BLaER1 (cell line): Measurements from ENCODE around the gene TAOK1.

Experiments
- H3K27ac ChIP-seq: shearing (Covaris generic); formaldehyde crosslinking; 2 replicates; pipeline ENCODE4 v1.8.1; 2022
- H3K27me3 ChIP-seq: shearing (Covaris generic); formaldehyde crosslinking; 2 replicates; pipeline ENCODE4 v1.8.1; 2022
- H3K36me3 ChIP-seq: shearing (Covaris generic); formaldehyde crosslinking; 2 replicates; pipeline ENCODE4 v1.8.1; 2022
- H3K4me1 ChIP-seq: shearing (Covaris generic); formaldehyde crosslinking; 2 replicates; pipeline ENCODE4 v1.8.1; 2022
- H3K4me2 ChIP-seq: shearing (Covaris generic); formaldehyde crosslinking; 2 replicates; pipeline ENCODE4 v1.8.1; 2022
- H3K4me3 ChIP-seq: shearing (Covaris generic); formaldehyde crosslinking; 2 replicates; pipeline ENCODE4 v1.8.1; 2022
- H3K9ac ChIP-seq: shearing (Covaris generic); formaldehyde crosslinking; 2 replicates; pipeline ENCODE4 v1.8.1; 2022
- H3K9me3 ChIP-seq: shearing (Covaris generic); formaldehyde crosslinking; 2 replicates; pipeline ENCODE4 v1.8.1; 2022
- H4K20me1 ChIP-seq: shearing (Covaris generic); formaldehyde crosslinking; 2 replicates; pipeline ENCODE4 v1.8.1; 2022
- Cebpa-rat ChIP-seq: shearing (Covaris generic); IDR thresholded peaks from 2 replicates; pipeline ENCODE4 v1.8.1; 2022

The TAOK1 gene

DNA sequence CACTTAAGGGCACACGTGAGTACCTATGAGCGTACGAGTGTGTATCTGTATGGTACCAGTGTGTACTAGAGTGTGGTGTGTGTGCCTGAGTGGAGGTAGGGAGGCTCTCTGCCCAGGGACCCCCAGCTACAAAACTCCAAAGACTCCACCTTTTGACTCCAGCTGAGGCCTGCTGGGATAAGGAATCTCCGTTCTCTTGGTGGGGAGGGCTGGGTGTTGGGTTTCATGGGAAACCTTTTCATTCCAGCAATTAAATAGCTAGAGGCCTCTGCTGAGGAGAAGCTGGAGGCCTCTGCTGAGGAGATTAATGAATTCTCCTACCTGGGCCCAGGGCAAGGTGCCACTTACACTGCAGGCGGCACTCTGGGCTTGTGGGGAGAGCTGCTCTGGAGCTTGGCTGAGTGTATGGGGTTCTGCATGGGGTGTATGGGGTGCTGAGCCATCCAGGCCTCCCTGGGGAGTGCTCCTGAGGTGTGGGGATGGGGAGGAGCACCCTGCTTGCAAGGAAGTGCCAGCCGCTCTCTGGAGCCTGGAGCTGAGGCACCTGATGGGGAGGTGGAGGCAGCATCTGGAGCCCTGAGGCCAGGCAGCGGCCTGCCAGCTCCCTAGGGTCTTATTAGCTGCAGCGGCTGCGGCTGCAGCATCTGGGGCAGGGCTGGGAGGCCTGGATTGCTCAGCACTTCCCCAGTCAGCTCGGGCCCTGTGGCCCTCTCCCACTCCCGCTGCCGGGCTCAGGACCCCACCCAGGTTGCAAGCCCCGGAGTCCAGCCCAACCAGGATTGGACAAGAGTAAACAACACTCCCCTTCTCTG is 207.4 kb downstream of the TAOK1 start:
- Histone ChIP-seq H3K9me3 (no peaks in the 10 kb centered on the region), H4K20me1 (peaks cover 77% of the 10 kb centered on the region), H3K27ac (peak overlapping the region; percentile 38; the same call in 1 of the 2 replicates), H3K36me3 (no peaks in the 10 kb centered on the region), H3K4me3 (no peak overlapping the region), H3K4me1 (peaks cover 63% of the 10 kb centered on the region), H3K27me3 (no peaks in the 10 kb centered on the region), H3K4me2 (peak overlapping the region; percentile 97), H3K9ac (0 out of 2 replicates have a peak overlapping the region, but pooled peaks have one; percentile 34)
- TF ChIP-seq Cebpa-rat = no peak
